ENCODE measurements around the gene CYBC1.

DNA sequence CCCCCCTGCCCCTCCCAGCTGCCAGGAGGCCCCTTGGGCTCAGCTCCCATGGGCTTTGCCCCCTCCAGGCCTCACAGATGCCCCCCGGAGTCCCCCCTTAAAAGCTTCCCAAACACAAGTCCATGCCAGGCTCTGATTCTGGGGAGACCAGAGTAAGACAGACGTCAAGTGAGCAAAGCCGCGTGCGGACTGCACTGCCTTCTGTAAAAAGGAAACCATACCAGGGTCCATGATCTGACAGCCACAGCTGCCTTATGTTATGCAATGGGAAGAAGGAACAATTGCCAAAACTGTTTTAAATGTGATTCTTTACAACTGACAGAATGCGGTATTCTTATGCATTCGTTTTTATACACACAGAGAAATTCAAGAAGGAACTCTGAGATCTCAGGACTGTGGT is 50.3 kb downstream of the CYBC1 start:
- no peak for TF ChIP-seq POLR2A (IDR thresholded peaks at IDR 0.05; ENCODE audit: low read depth, low read length)
- no peak for TF ChIP-seq POLR2AphosphoS5 (IDR thresholded peaks at IDR 0.05; ENCODE audit: low read depth, low read length)
- no peak for TF ChIP-seq TAF1 (IDR thresholded peaks at IDR 0.05; ENCODE audit: borderline replicate concordance, low read depth, low read length)

Data from GM12892 (cell line).